SK-N-SH (cell line): ENCODE results near the gene OSBPL8. TPM values are rescaled to one million over a fixed set of nuclear protein-coding genes. Genes with fewer than 3 reads are reported as not detected.

Source experiments
- CTCF ChIA-PET: fragments of 300-600, 350-600 bp; formaldehyde crosslinking; extraction: SDS; loops from one replicate; lab custom pipeline; 2021; lab: Yijun Ruan, JAX
- POLR2A ChIA-PET: fragments of 350-600 bp; sonication (Branson Sonifier 250); formaldehyde crosslinking; extraction: SDS; loops from one replicate; lab custom pipeline; 2020; ENCODE audit warnings: antibody characterized with exemption, inconsistent platforms; lab: Yijun Ruan, JAX
- DNase-seq: peaks from one replicate; pipeline ENCODE4 v3.0.0; 2012
- H2AFZ ChIP-seq: fragments of 200-600 bp; sonication (generic); 2 replicates; pipeline ENCODE4 v1.8.1; 2016; ENCODE audit warnings: antibody characterized with exemption, mild to moderate bottlenecking, low read depth
- H3F3A ChIP-seq: fragments of 200-600 bp; sonication (generic); replicated peaks from 2 replicates; pipeline ENCODE3; 2016; ENCODE audit warnings: antibody characterized with exemption, mild to moderate bottlenecking; ENCODE audit not compliant: insufficient read depth
- H3K27ac ChIP-seq, 2 experiments: fragments of 200-500 bp in 1 of 2; fragments of 200-600 bp in 1 of 2; sonication (Bioruptor generic) in 1 of 2; sonication (generic), shearing (Covaris generic) in 1 of 2; 2 replicates each; pipeline versions ENCODE4 v1.5.1 to v1.6.1; 2014 to 2016; ENCODE audit warnings: low read depth in 2 of 2, inconsistent platforms in 1 of 2, low read length in 1 of 2, mild to moderate bottlenecking in 1 of 2, mixed read lengths in 1 of 2
- H3K27me3 ChIP-seq: fragments of 200-600 bp; sonication (generic), shearing (Covaris generic); 2 replicates; pipeline ENCODE4 v1.6.1; 2016; ENCODE audit warnings: mixed run types; ENCODE audit not compliant: insufficient read depth
- H3K36me3 ChIP-seq, 2 experiments: fragments of 200-500 bp in 1 of 2; fragments of 200-600 bp in 1 of 2; sonication (Bioruptor generic) in 1 of 2; sonication (generic) in 1 of 2; replicated peaks in 1 of 2; 2 replicates each; pipeline versions ENCODE3 to v1.5.1; 2014 to 2016; ENCODE audit warnings: low read length in 1 of 2, mild to moderate bottlenecking in 1 of 2; ENCODE audit not compliant: insufficient read depth in 2 of 2, control insufficient read depth in 1 of 2
- H3K4me1 ChIP-seq, 2 experiments: fragments of 200-500 bp in 1 of 2; fragments of 200-600 bp in 1 of 2; sonication (Bioruptor generic) in 1 of 2; sonication (generic), shearing (Covaris generic) in 1 of 2; 2 replicates each; pipeline versions ENCODE4 v1.5.1 to v1.6.1; 2014 to 2016; ENCODE audit warnings: low read depth in 1 of 2, low read length in 1 of 2, mixed run types in 1 of 2; ENCODE audit not compliant: insufficient read depth in 2 of 2, control insufficient read depth in 1 of 2
- H3K4me2 ChIP-seq: fragments of 200-600 bp; sonication (generic), shearing (Covaris generic); 2 replicates; pipeline ENCODE4 v1.6.1; 2017; ENCODE audit warnings: mixed run types
- H3K4me3 ChIP-seq, 2 experiments: fragments of 200-500 bp in 1 of 2; fragments of 200-600 bp in 1 of 2; sonication (Bioruptor generic) in 1 of 2; sonication (generic), shearing (Covaris generic) in 1 of 2; 2 replicates each; pipeline versions ENCODE4 v1.5.1 to v1.8.1; 2014 to 2016; ENCODE audit warnings: low read depth in 2 of 2, inconsistent platforms in 1 of 2, low read length in 1 of 2, mild to moderate bottlenecking in 1 of 2, mixed read lengths in 1 of 2, moderate library complexity in 1 of 2
- H3K79me2 ChIP-seq: fragments of 200-600 bp; sonication (generic); 2 replicates; pipeline ENCODE4 v1.8.1; 2017; ENCODE audit warnings: mild to moderate bottlenecking; ENCODE audit not compliant: insufficient read depth
- H3K9ac ChIP-seq: fragments of 200-600 bp; sonication (generic); 2 replicates; pipeline ENCODE4 v1.6.1; 2017; ENCODE audit warnings: mixed run types
- H3K9me2 ChIP-seq: fragments of 200-600 bp; sonication (generic); 2 replicates; pipeline ENCODE4 v1.6.1; 2017; ENCODE audit warnings: mixed run types
- H3K9me3 ChIP-seq: fragments of 200-600 bp; sonication (generic); 2 replicates; pipeline ENCODE4 v1.6.1; 2017; ENCODE audit warnings: mixed run types, mild to moderate bottlenecking, moderate library complexity
- H4K20me1 ChIP-seq: fragments of 200-600 bp; sonication (generic); 2 replicates; pipeline ENCODE4 v1.6.1; 2017; ENCODE audit warnings: mild to moderate bottlenecking, mixed run types; ENCODE audit not compliant: insufficient read depth
- CHD2 ChIP-seq: fragments of 150-350 bp; IDR thresholded peaks from 2 replicates; pipeline ENCODE4 v1.6.1; 2018; ENCODE audit warnings: low read length; ENCODE audit not compliant: partially characterized antibody
- ELF1 ChIP-seq: IDR thresholded peaks from 2 replicates; pipeline ENCODE4 v1.4.0; 2012
- FOXJ3 ChIP-seq: sonication (generic); formaldehyde crosslinking; IDR thresholded peaks from 2 replicates; pipeline ENCODE4 v1.5.1; 2020; ENCODE audit warnings: mild to moderate bottlenecking, missing genetic modification reagents
- FOXM1 ChIP-seq: IDR thresholded peaks from 2 replicates; pipeline ENCODE4 v1.4.0; 2012; ENCODE audit warnings: low read depth, mild to moderate bottlenecking
- GATA2 ChIP-seq: sonication (generic); formaldehyde crosslinking; IDR thresholded peaks from 2 replicates; pipeline ENCODE4 v1.5.0; 2020; ENCODE audit warnings: mild to moderate bottlenecking, missing genetic modification reagents
- MEF2A ChIP-seq: IDR thresholded peaks from 2 replicates; pipeline ENCODE4 v1.4.0; 2012; ENCODE audit warnings: low read depth, borderline replicate concordance
- NFIC ChIP-seq: IDR thresholded peaks from 2 replicates; pipeline ENCODE4 v1.4.0; 2012; ENCODE audit warnings: borderline replicate concordance
- POLR2AphosphoS5 ChIP-seq: IDR thresholded peaks from 2 replicates; pipeline ENCODE4 v1.6.1; 2012; ENCODE audit warnings: low read depth, low read length
- RFX5 ChIP-seq: IDR thresholded peaks from 2 replicates; pipeline ENCODE4 v1.6.1; 2012; ENCODE audit warnings: mild to moderate bottlenecking, improper control_type of control experiment, low read length
- RXRA ChIP-seq: IDR thresholded peaks from 2 replicates; pipeline ENCODE4 v1.4.0; 2012; ENCODE audit warnings: low read depth, mild to moderate bottlenecking, borderline replicate concordance
- TCF12 ChIP-seq: IDR thresholded peaks from 2 replicates; pipeline ENCODE4 v1.4.0; 2012
- WGBS: methylation state at CpG from one replicate; pipeline ENCODE4 v1.1.6; 2017; ENCODE audit warnings: low lambda C conversion rate; 5-methylcytosine and 5-hydroxymethylcytosine counted together
- polyA plus RNA-seq, 3 experiments: library from polyadenylated mRNA; depleted of rRNA; stranded (reverse); fragments of >200 nt; gene quantifications; 2 replicates each; pipeline ENCODE4 v1.2.3, GENCODE V29; 2012
- TF ChIP-seq, protein P1 (sequence below): IDR thresholded peaks from 2 replicates; pipeline ENCODE4 v1.4.0; 2012; ENCODE audit warnings: low read depth, borderline replicate concordance
- TF ChIP-seq, protein P2 (sequence below): fragments of 150-350 bp; IDR thresholded peaks from 2 replicates; pipeline ENCODE4 v1.6.1; 2017; ENCODE audit warnings: antibody characterized with exemption, low read length, low read depth, borderline replicate concordance
- TF ChIP-seq, protein P3 (sequence below): IDR thresholded peaks from 2 replicates; pipeline ENCODE4 v1.4.0; 2012; ENCODE audit warnings: low read depth, borderline replicate concordance
- TF ChIP-seq, protein P4 (sequence below): fragments of 200-600 bp; sonication (generic); IDR thresholded peaks from 2 replicates; pipeline ENCODE4 v1.6.1; 2017; ENCODE audit warnings: antibody characterized with exemption, mild to moderate bottlenecking, moderate library complexity
- TF ChIP-seq, protein P5 (sequence below): fragments of 150-350 bp; IDR thresholded peaks from 2 replicates; pipeline ENCODE4 v1.6.1; 2016; ENCODE audit warnings: mild to moderate bottlenecking, low read depth, low read length

Gene OSBPL8
- polyA plus RNA-seq, 1 of the 3 experiments (the other 2 are of a cell fraction) = 10.6 TPM

DNA sequence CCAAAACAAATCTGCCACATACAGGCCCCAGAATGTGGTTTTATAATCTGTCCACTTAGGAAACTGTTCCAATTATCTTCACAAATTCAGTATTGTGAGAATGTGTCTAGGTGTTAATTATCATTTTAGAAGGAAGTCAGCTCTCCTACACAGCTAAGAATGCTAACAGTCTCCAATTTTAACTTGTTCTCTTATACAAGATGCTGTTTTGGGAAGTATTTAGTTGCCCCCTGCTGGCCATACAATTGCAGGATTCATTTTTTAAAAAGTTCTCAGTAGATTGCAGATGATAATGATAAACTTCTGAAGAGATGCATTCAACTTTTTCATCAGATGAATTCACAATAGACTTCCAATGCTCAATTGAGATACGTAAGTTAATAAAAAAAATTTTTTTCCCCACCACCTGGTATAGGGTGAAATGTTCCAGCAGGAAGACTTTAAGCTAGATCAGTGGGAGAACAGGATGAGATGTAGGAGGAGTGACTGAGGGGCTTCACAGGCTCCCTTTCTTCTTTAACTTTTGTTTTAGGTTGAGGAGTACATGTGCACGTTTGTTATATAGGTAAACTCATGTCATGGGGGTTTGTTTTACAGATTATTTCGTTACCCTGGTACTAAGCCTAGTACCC, 27.3 kb upstream of the OSBPL8 start (continued):
- TF ChIP-seq, protein P1, sequence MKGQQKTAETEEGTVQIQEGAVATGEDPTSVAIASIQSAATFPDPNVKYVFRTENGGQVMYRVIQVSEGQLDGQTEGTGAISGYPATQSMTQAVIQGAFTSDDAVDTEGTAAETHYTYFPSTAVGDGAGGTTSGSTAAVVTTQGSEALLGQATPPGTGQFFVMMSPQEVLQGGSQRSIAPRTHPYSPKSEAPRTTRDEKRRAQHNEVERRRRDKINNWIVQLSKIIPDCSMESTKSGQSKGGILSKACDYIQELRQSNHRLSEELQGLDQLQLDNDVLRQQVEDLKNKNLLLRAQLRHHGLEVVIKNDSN = no peak
- no peak for TF ChIP-seq ELF1
- TF ChIP-seq NFIC = no peak

DNA sequence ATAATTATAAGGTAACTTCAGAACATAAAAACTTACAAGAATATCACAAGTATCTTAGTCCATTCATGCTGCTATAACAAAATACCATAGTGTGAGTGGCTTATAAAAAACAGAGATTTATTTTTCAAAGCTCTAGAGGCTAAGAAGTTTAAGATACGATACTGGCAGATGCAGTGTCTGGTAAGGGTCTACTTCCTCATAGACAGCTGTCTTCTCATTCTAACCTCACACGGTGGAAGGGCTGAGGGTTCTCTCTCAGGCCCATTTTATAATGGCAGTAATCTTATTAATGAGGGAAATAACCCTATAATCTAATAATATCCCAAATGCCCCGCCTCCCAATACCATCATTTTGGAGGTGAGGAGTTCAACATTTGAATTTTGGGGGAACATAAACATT, 23.7 kb upstream of the OSBPL8 start:
- no peak for DNase-seq
- H3K9me2 ChIP-seq = no peaks in the 10 kb centered on the region
- no peak overlapping the region for H3K4me2 ChIP-seq
- WGBS = 83% methylated on average over 3 of the region's 3 CpGs
- TF ChIP-seq NFIC (no peak), MEF2A (no peak), FOXJ3 (no peak), FOXM1 (no peak), CHD2 (no peak), RFX5 (no peak)
- TF ChIP-seq, protein P2, sequence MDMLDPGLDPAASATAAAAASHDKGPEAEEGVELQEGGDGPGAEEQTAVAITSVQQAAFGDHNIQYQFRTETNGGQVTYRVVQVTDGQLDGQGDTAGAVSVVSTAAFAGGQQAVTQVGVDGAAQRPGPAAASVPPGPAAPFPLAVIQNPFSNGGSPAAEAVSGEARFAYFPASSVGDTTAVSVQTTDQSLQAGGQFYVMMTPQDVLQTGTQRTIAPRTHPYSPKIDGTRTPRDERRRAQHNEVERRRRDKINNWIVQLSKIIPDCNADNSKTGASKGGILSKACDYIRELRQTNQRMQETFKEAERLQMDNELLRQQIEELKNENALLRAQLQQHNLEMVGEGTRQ = no peak
- no peak overlapping the region for H3K4me3 ChIP-seq
- peaks cover 5% of the 10 kb centered on the region for H3F3A ChIP-seq
- H3K27me3 ChIP-seq = no peaks in the 10 kb centered on the region
- H2AFZ ChIP-seq = peak overlapping the region; percentile 99
- no peaks in the 10 kb centered on the region; the same call in 1 of the 2 replicates for H3K9me3 ChIP-seq
- no peaks in the 10 kb centered on the region for H3K36me3 ChIP-seq
- H3K4me1 ChIP-seq = no peaks in the 10 kb centered on the region
- no peaks in the 10 kb centered on the region for H4K20me1 ChIP-seq
- no peaks in the 10 kb centered on the region for H3K79me2 ChIP-seq
- peak overlapping the region; percentile 47; the same call in 1 of the 2 replicates for H3K9ac ChIP-seq
- ChIA-PET CTCF (no interaction called here), POLR2A (no interaction called here)
- peak overlapping the region in 1 of 2 experiments; percentile 52; a peak in 1 of 4 replicates for H3K27ac ChIP-seq

DNA sequence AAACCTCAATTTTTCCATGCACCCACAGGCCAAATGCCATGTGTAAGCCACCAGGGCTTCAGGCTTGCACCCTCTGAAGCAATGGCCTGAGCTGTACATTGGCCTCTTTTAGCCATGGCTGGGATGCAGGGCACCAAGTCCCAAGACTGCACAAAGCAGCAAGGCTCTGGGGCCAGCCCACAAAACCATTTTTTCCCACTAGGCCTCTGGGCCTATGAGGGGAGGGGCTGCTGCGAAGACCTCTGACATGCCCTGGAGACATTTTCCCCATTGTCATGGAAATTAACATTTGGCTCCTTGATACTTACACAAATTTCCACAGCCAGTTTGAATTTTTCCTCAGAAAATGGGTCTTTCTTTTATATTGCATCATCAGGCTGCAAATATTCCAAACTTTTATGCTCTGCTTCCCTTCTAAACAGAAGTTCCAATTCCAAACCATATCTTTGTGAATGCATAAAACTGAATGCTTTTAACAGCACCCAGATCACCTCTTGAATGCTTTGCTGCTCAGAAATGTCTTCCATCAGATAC, 14.3 kb upstream of the OSBPL8 start:
- ChIA-PET CTCF (no interaction called here), POLR2A (no interaction called here)
- whole genome bisulfite sequencing = 77% methylated on average over 1 of the region's 1 CpG
- no peaks in the 10 kb centered on the region for H3K27me3 ChIP-seq
- H3K79me2 ChIP-seq = no peaks in the 10 kb centered on the region
- no peaks in the 10 kb centered on the region for H3K4me1 ChIP-seq
- H3K27ac ChIP-seq = no peak overlapping the region
- no peaks in the 10 kb centered on the region for H3K36me3 ChIP-seq
- H3K9me2 ChIP-seq = no peaks in the 10 kb centered on the region
- no peak overlapping the region for H3K4me3 ChIP-seq
- H3K9ac ChIP-seq = no peak overlapping the region
- H2AFZ ChIP-seq = no peak overlapping the region
- no peaks in the 10 kb centered on the region; the same call in 1 of the 2 replicates for H3K9me3 ChIP-seq
- no peak for DNase-seq
- no peak overlapping the region for H3K4me2 ChIP-seq
- H4K20me1 ChIP-seq = no peaks in the 10 kb centered on the region
- no peaks in the 10 kb centered on the region for H3F3A ChIP-seq
- no peak for TF ChIP-seq FOXM1
- TF ChIP-seq, protein P3, sequence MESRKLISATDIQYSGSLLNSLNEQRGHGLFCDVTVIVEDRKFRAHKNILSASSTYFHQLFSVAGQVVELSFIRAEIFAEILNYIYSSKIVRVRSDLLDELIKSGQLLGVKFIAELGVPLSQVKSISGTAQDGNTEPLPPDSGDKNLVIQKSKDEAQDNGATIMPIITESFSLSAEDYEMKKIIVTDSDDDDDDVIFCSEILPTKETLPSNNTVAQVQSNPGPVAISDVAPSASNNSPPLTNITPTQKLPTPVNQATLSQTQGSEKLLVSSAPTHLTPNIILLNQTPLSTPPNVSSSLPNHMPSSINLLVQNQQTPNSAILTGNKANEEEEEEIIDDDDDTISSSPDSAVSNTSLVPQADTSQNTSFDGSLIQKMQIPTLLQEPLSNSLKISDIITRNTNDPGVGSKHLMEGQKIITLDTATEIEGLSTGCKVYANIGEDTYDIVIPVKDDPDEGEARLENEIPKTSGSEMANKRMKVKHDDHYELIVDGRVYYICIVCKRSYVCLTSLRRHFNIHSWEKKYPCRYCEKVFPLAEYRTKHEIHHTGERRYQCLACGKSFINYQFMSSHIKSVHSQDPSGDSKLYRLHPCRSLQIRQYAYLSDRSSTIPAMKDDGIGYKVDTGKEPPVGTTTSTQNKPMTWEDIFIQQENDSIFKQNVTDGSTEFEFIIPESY = no peak
- TF ChIP-seq, protein P4, sequence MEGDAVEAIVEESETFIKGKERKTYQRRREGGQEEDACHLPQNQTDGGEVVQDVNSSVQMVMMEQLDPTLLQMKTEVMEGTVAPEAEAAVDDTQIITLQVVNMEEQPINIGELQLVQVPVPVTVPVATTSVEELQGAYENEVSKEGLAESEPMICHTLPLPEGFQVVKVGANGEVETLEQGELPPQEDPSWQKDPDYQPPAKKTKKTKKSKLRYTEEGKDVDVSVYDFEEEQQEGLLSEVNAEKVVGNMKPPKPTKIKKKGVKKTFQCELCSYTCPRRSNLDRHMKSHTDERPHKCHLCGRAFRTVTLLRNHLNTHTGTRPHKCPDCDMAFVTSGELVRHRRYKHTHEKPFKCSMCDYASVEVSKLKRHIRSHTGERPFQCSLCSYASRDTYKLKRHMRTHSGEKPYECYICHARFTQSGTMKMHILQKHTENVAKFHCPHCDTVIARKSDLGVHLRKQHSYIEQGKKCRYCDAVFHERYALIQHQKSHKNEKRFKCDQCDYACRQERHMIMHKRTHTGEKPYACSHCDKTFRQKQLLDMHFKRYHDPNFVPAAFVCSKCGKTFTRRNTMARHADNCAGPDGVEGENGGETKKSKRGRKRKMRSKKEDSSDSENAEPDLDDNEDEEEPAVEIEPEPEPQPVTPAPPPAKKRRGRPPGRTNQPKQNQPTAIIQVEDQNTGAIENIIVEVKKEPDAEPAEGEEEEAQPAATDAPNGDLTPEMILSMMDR = no peak
- TF ChIP-seq MEF2A = no peak
- TF ChIP-seq TCF12 = no peak
- TF ChIP-seq, protein P2 = no peak
- no peak for TF ChIP-seq CHD2
- TF ChIP-seq NFIC = no peak
- TF ChIP-seq GATA2 (CRISPR knock-in tag) = no peak
- no peak for TF ChIP-seq RFX5
- no peak for TF ChIP-seq ELF1
- TF ChIP-seq RXRA = no peak
- no peak for TF ChIP-seq POLR2AphosphoS5
- TF ChIP-seq, protein P5, sequence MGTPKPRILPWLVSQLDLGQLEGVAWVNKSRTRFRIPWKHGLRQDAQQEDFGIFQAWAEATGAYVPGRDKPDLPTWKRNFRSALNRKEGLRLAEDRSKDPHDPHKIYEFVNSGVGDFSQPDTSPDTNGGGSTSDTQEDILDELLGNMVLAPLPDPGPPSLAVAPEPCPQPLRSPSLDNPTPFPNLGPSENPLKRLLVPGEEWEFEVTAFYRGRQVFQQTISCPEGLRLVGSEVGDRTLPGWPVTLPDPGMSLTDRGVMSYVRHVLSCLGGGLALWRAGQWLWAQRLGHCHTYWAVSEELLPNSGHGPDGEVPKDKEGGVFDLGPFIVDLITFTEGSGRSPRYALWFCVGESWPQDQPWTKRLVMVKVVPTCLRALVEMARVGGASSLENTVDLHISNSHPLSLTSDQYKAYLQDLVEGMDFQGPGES = no peak
